Stimulated activated CD4-positive, alpha-beta T cell treated with anti-CD3 and anti-CD28 coated beads, TNF-alpha, amount 100 ng/mL, for 1 hour (primary cell): Measurements from ENCODE around the gene MORN1.

ENCODE experiments used
- DNase-seq, 3 donors: peaks; one replicate each; pipeline ENCODE4 v3.0.0-alpha.2; 2020; ENCODE audit warnings: low read depth in 3 of 3, low spot score in 1 of 3

Gene MORN1

DNA sequence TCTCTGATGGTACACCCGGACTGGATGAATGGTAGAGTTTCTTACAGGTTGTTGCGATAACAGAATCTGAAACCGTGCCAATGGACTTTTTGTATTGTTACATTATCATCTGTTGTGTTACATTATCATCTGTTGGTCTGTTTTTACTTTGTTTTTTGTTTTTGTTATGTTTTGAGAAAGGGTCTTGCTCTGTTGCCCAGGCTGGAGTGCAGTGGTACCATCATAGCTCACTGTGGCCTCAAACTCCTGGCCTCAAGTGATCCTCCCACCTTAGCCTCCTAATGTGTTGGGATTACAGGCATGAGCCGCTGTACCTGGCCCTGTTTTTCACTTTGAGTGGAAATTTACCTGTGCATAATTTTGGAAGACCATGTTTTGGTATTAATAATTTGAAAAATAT lies 31.2 kb upstream of the MORN1 start:
- DNase-seq, result no peak

GRCh38 chr1:2419416-2419815 lies 28.1 kb upstream of the MORN1 start:
- no peak for DNase-seq

DNA sequence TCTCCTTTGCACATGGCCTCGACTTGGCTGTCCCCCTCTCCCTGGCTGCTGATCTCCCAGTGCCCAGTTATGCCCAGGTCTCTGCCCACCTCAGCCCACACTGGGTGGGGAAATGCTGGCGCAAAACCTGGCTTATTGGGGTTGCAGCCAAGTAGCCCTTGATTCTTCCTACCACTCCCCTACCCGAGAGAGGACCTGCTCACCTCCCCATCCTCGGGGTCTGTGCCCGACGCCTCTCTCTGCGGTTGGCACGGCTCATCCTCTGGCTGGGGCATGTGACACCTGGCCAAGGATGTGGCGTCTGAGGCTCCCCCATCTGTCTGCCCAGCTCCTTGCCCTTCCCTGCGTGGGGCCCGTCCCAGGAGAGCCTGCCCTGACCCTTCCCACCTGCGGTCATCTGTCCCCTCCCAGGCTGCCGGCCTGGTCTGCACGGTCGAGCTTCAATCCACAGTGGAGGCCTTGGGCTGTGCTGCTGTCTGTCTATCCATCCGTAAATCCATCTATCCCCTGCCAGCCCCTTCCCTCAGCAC lies 27.5 kb upstream of the MORN1 start:
- no peak for DNase-seq

DNA sequence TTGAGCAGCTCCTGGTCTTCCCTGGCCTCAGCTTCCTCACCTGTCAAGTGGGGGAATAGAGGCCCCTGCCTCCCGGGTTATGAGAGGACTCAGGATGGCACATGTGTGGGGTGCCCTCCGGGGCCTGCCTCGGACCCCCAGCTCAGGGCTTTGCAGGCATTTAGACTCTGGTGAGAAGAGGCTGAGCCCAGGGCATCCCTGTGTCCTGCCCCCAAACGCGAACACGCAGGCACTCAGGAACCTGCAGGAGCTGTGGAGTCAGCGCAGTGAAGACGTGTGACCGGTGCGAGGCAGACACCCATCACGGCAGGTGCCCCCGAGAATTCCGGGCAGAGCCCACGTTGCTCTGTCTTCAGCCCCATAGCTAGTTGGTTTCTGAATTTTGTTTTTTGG lies 26.5 kb upstream of the MORN1 start:
- DNase-seq, result no peak

- no peak for DNase-seq
These were observed 25.9 kb upstream of the MORN1 start for GRCh38 chr1:2417083-2417832.

DNA sequence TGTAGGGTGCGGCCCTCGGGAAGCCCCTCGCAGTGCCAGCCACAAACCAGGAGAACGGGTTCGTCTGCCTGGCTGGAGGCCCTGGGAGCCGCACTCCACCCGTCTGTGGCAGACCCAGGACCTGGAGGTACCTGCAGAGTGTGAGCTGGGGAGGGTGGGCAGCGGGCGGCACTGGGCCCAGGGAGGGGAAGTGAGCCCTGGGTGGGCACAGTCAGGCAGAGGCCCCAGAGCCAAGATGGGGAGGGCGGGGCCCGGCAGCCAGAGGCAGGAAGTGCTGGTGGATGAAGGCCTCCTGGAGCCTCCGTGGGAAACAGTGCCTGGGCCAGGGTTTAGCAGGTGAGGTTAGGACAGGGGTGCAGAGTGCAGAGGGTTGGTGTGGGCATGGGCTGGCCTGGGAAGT lies 25.0 kb upstream of the MORN1 start:
- no peak for DNase-seq

GRCh38 chr1:2415801-2416208 lies 24.5 kb upstream of the MORN1 start:
- DNase-seq, result no peak

DNA sequence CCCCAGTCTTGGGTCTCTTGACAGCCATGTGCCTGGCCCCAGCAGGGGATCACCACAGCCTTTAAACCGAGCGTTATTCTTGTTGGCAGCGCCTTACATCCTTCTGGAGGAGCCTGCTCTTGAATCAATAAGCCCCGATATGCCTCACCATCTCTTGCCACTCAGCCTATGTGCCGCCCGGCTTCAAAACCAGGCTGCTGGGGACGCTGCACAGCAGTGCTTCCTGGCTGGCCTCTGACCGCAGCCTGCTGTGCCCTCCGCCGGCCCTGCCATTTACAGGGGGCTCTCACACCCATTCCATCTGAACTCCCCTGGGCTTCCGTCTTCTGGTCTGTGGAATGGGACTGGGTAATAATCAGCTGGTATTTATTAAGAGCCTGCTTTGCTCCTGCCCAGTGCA lies 24.0 kb upstream of the MORN1 start:
- no peak for DNase-seq

DNA sequence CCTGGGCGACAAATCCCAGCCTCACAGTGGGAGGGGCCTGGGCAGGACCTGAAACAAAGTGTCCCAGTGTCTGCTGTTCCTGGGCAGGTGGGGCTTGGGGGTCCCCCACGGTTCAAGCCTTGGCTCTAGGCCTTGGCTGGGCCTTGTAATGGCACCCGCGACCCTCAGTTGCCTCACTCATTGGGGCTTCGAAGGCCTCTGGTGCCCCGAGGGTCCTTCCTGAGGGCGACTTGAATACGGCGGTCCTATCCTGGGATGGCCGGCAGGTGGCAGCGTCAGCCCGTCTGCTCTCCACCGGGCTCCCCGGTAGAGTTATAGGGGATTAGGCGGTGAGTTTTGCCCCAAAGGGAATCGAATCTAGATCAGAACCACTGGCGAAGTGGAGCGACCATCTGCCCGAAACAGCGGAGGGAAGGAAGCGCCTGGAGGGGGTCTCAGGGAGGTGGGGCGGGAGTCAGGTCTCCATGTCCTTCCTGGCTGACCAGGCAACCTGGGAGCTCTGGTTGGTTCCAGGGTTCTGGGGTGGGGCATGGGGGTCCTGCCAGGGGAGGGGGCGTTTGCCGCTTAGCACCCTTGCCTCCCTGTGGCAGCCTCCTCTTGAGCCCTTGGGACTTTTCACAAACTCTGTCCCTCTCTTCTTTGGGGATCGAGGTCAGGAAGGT lies 23.1 kb upstream of the MORN1 start:
- peak; percentile 42 to 71 (median 67) for DNase-seq

DNA sequence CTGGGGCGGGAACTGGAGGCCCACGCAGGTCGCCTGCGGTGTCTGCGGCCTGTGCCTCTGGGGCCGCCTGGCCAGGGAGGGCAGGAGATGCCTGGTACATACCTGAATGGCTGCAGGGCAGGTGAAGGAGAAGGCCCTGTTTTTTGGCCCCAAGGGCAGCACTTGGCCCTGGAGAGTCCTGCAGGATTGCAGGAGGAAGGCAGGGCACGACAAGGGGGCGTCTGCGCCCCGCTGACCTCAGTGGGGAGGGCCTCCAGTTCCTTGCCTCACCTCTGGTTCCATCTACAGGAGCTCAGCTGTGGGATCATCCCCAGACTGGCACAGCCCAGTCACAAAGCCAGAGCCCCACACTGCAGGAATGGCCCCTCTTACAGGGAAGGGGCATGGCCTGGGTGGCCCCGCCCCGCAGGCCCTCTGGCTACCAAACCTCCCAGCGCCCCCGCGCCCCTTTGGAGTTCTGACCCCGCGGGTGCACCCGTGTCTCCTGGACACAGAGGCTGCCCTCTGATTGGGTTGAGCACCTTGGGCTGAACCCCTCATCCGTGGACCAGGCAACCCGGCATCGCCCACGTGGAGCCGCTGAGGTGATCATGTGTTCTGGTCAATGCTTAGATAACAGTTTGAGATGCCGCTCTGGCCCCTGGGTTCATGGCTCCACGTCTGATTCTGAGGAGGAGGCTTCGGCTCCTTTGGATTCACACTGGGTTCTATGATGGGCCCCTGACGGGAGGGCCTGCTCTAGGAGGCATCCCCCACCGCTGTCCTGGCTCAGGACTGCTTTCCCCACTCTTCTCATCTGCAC lies 22.3 kb upstream of the MORN1 start:
- no peak for DNase-seq

DNA sequence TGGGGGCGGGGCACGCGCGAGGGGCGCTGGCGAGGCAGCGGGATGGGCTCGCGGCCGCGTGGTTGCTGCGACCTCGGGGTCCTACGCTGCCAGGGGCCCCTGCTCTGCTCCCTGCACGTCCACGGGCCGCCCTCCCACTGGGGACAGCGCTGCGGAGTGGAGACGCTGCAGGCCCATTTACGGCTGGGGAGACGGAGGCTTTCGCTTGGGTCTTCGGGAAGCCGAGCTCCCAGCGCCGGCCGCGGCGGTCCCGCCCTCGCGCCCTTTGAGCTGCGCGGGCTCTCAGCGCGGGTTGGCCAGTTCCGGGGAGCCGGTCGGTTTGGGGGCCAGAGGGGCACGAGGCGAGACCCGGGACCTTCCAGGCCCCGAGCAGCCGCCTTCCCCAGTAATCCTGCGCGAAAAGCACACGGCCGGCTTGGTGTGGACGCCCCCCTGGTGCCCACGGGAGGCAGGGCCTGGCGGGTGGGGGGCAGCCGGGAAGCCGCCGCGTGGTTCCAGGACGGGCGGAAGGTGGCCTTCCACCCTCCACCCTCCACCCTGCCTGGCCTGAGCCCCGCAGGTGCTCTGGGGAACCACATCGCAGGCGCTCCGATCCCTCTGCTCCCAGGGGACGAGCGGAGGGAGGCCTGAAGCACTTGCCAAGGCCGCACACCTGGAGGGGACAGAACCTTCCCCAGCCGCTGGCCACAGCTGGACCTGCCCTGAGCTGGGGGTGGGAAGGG lies 21.6 kb upstream of the MORN1 start:
- no peak for DNase-seq

DNA sequence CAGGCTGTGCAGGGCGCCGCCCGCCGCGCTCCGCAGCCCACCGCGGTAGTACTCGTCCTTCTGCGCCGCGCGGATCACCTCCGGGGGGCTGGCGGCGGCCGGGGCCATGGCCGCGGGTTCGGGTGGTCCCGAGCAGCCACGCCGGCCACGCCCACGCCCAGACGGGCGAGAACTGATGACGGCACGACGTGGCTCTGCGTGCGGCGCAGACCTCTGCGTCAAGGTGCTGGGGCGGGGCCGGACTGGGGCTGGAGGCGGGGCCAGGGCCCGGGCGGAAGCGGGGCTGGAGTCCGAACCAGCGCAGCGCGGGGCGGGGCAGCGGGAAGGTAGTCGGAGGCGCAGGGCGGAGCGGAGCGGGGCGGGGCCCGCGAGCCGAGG lies 21.0 kb upstream of the MORN1 start, which contains the start of gene PEX10:
Gene PEX10 (minus strand): TSS at position 170 of the 378 bp plus-strand sequence. CDS start 62 bp downstream, at position 108.
- peak; percentile 96 to 99 (median 98) for DNase-seq

DNA sequence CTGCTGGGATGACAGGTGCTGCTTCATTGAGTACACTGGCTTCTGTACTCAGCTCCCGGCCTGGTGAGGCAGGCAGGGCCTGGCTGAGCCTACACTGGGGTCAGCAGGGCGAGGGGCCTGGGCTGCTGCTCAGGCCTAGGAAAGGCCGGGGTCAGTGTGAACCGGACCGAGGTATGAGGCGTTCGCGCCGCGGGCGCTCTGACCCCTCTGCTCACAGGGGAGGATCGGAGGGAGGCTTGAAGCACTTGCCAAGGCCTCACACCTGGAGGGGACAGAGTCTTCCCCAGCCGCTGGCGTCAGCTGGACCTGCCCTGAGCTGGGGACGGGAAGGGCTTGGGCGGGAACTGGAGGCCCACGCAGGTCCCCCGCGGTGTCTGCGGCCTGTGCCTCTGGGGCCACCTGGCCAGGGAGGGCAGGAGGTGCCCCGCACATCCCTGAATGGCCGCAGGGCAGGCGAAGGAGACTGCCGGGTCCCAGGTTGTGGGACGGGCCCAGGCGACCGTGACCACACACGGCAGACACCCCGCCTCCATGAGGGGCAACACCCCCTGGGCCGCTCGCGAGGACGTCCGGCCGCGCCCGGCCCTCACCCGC lies 20.5 kb upstream of the MORN1 start:
- DNase-seq, result peak in 1 of 3 donors; percentile 32

- no peak for DNase-seq
These were observed 18.4 kb upstream of the MORN1 start for GRCh38 chr1:2409745-2410144.

GRCh38 chr1:2408859-2409276 lies 17.5 kb upstream of the MORN1 start:
- DNase-seq, result no peak

DNA sequence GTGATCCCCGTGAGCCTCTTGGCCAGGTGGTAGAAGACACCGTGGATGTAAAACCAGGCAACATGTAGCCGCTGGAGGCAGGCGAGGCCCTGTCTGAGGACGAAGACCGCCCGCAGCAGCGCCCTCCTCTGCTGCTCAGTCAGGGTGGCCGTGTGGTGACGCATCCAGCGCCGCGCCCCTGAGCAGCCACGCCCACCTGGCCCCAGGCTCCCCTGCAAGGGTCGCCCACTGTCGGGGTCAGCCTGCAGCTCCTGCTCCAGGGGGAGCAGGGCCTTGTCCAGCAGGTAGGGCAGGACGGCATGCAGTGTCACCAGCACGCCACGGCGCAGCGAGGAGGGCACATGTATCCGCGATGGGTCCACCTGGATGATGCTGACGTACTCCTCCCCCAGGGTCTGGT lies 17.1 kb upstream of the MORN1 start:
- DNase-seq, result no peak

- no peak for DNase-seq
These were observed 16.6 kb upstream of the MORN1 start for GRCh38 chr1:2407991-2408275.

- no peak for DNase-seq
These were observed 16.0 kb upstream of the MORN1 start for GRCh38 chr1:2407166-2407990.

- DNase-seq, result no peak
These were observed 15.2 kb upstream of the MORN1 start for GRCh38 chr1:2406451-2407041.
